ENCODE results near the gene AIMP1.
"Not testable (repeated sequence)": the region's sequence is repeated elsewhere in the genome, so short reads cannot be mapped to it uniquely, and the experiment has no call there.

The AIMP1 gene

GRCh38 chr4:106353786-106354185 lies 37.4 kb downstream of the AIMP1 start:
- DNase-seq (ENCODE audit: low read depth), result no peak

- no peak for DNase-seq (ENCODE audit: low read depth)
Measured at GRCh38 chr4:106355193-106355592, 38.8 kb downstream of the AIMP1 start.

GRCh38 chr4:106358899-106359298 lies 42.5 kb downstream of the AIMP1 start:
- DNase-seq (ENCODE audit: low read depth), result peak; percentile 81

GRCh38 chr4:106362086-106362825 lies 45.9 kb downstream of the AIMP1 start:
- no peak for DNase-seq (ENCODE audit: low read depth)

GRCh38 chr4:106364282-106364681 lies 47.9 kb downstream of the AIMP1 start:
- DNase-seq (ENCODE audit: low read depth), result no peak

GRCh38 chr4:106365613-106366012 lies 49.3 kb downstream of the AIMP1 start:
- DNase-seq (ENCODE audit: low read depth), result peak; percentile 93

GRCh38 chr4:106366026-106366425 lies 49.7 kb downstream of the AIMP1 start:
- peak; percentile 73 for DNase-seq (ENCODE audit: low read depth)

GRCh38 chr4:106367072-106367471 lies 50.7 kb downstream of the AIMP1 start:
- DNase-seq (ENCODE audit: low read depth), result no peak

GRCh38 chr4:106368678-106369077 lies 52.3 kb downstream of the AIMP1 start, which contains the start of gene GIMD1:
Gene GIMD1 (minus strand): TSS chr4:106368778. CDS start chr4:106367435, 1,343 bp downstream.
- DNase-seq (ENCODE audit: low read depth), result no peak

GRCh38 chr4:106369456-106370060 lies 53.2 kb downstream of the AIMP1 start:
- peak; percentile 81 for DNase-seq (ENCODE audit: low read depth)

- no peak for DNase-seq (ENCODE audit: low read depth)
Measured at GRCh38 chr4:106370214-106370613, 53.9 kb downstream of the AIMP1 start.

- peak; percentile 57 for DNase-seq (ENCODE audit: low read depth)
Measured at GRCh38 chr4:106371161-106371560, 54.8 kb downstream of the AIMP1 start.

- DNase-seq (ENCODE audit: low read depth), result no peak
Measured at GRCh38 chr4:106373026-106373425, 56.7 kb downstream of the AIMP1 start.

GRCh38 chr4:106380179-106380578 lies 63.8 kb downstream of the AIMP1 start:
- no peak for DNase-seq (ENCODE audit: low read depth)

GRCh38 chr4:106384878-106385277 lies 68.5 kb downstream of the AIMP1 start:
- DNase-seq (ENCODE audit: low read depth), result no peak

- DNase-seq (ENCODE audit: low read depth), result no peak
Measured at GRCh38 chr4:106385853-106386393, 69.6 kb downstream of the AIMP1 start.

GRCh38 chr4:106395582-106395981 lies 79.2 kb downstream of the AIMP1 start:
- no peak for DNase-seq (ENCODE audit: low read depth)

GRCh38 chr4:106398898-106399297 lies 82.5 kb downstream of the AIMP1 start:
- DNase-seq (ENCODE audit: low read depth), result not testable (repeated sequence)

All from EH (cell line).